SK-N-SH treated with all-trans-retinoic acid at 6 μM for 48 hours (cell line): Measurements from ENCODE around the gene LMO4.

ENCODE experiments used
- ATAC-seq: fragments of 200-7000 bp; cut with Tn5 transposase; 3 replicates; pipeline ENCODE4 v1.9.1; 2020; ENCODE audit warnings: mild to moderate bottlenecking, moderate library complexity
- ARNTL ChIP-seq: fragments of 450-650 bp; formaldehyde crosslinking; IDR thresholded peaks from 2 replicates; pipeline ENCODE4 v1.5.0; 2020; ENCODE audit warnings: low read depth, mild to moderate bottlenecking, moderate library complexity, borderline replicate concordance
- BACH2 ChIP-seq: fragments of 250-450 bp; sonication (Bioruptor Pico); IDR thresholded peaks from 2 replicates; pipeline ENCODE4 v1.9.0; 2021; ENCODE audit warnings: mild to moderate bottlenecking, borderline replicate concordance
- CREB5 ChIP-seq: fragments of 250-450 bp; sonication (Bioruptor Pico); IDR thresholded peaks from 2 replicates; pipeline ENCODE4 v1.5.1; 2020; ENCODE audit warnings: low read depth, mild to moderate bottlenecking, moderate library complexity
- CSRNP3 ChIP-seq: fragments of 250-450 bp; sonication (Bioruptor Pico); IDR thresholded peaks from 2 replicates; pipeline ENCODE4 v1.5.1; 2021; ENCODE audit warnings: mild to moderate bottlenecking, moderate library complexity
- ESRRG ChIP-seq: fragments of 250-450 bp; sonication (Bioruptor Pico); IDR thresholded peaks from 2 replicates; pipeline ENCODE4 v1.6.1; 2021; ENCODE audit warnings: mild to moderate bottlenecking
- GLIS3 ChIP-seq: fragments of 250-450 bp; sonication (Bioruptor Pico); IDR thresholded peaks from 2 replicates; pipeline ENCODE4 v1.5.0; 2020; ENCODE audit warnings: mild to moderate bottlenecking, moderate library complexity
- ISL1 ChIP-seq: fragments of 250-450 bp; sonication (Bioruptor Pico); IDR thresholded peaks from 2 replicates; pipeline ENCODE4 v2.1.2; 2022; ENCODE audit warnings: mild to moderate bottlenecking, moderate library complexity
- PATZ1 ChIP-seq: fragments of 250-450 bp; sonication (Bioruptor Pico); IDR thresholded peaks from 2 replicates; pipeline ENCODE4 v1.8.0; 2020; ENCODE audit warnings: mild to moderate bottlenecking, moderate library complexity, borderline replicate concordance
- POU6F1 ChIP-seq: fragments of 250-450 bp; sonication (Bioruptor Pico); IDR thresholded peaks from 2 replicates; pipeline ENCODE4 v1.8.0; 2021; ENCODE audit warnings: low read depth, mild to moderate bottlenecking, moderate library complexity, borderline replicate concordance
- PPARA ChIP-seq: fragments of 250-450 bp; sonication (Bioruptor Pico); IDR thresholded peaks from 2 replicates; pipeline ENCODE4 v1.5.0; 2020; ENCODE audit warnings: mild to moderate bottlenecking, borderline replicate concordance
- RARB ChIP-seq: fragments of 250-450 bp; sonication (Bioruptor Pico); IDR thresholded peaks from 2 replicates; pipeline ENCODE4 v1.8.0; 2021; ENCODE audit warnings: mild to moderate bottlenecking, moderate library complexity
- SNAI2 ChIP-seq: fragments of 250-450 bp; sonication (Bioruptor Pico); IDR thresholded peaks from 2 replicates; pipeline ENCODE4 v1.5.0; 2020; ENCODE audit warnings: mild to moderate bottlenecking, moderate library complexity
- TCF4 ChIP-seq: fragments of 250-450 bp; sonication (Bioruptor Pico); IDR thresholded peaks from 2 replicates; pipeline ENCODE4 v1.8.0; 2021; ENCODE audit warnings: mild to moderate bottlenecking, moderate library complexity, borderline replicate concordance
- TOX ChIP-seq: fragments of 250-450 bp; sonication (Bioruptor Pico); IDR thresholded peaks from 2 replicates; pipeline ENCODE4 v1.8.0; 2021; ENCODE audit warnings: mild to moderate bottlenecking, moderate library complexity, borderline replicate concordance
- ZC3H10 ChIP-seq: fragments of 250-450 bp; sonication (Bioruptor Pico); IDR thresholded peaks from 2 replicates; pipeline ENCODE4 v1.5.1; 2021; ENCODE audit warnings: mild to moderate bottlenecking, moderate library complexity
- ZFP3 ChIP-seq: fragments of 250-450 bp; sonication (Bioruptor Pico); IDR thresholded peaks from 2 replicates; pipeline ENCODE4 v1.5.0; 2020; ENCODE audit warnings: mild to moderate bottlenecking, moderate library complexity
- ZFP30 ChIP-seq: fragments of 450-650 bp; formaldehyde crosslinking; IDR thresholded peaks from 2 replicates; pipeline ENCODE4 v1.5.0; 2022; ENCODE audit warnings: mild to moderate bottlenecking, moderate library complexity
- ZNF565 ChIP-seq: fragments of 450-650 bp; formaldehyde crosslinking; conservative IDR thresholded peaks from 2 replicates; pipeline ENCODE4 v1.5.0; 2020; ENCODE audit warnings: low read depth, mild to moderate bottlenecking, moderate library complexity
- ZNF70 ChIP-seq: fragments of 450-650 bp; formaldehyde crosslinking; IDR thresholded peaks from 2 replicates; pipeline ENCODE4 v1.5.0; 2020; ENCODE audit warnings: mild to moderate bottlenecking, moderate library complexity
- ZNF8 ChIP-seq: fragments of 450-650 bp; formaldehyde crosslinking; IDR thresholded peaks from 2 replicates; pipeline ENCODE4 v1.5.0; 2020; ENCODE audit warnings: mild to moderate bottlenecking, moderate library complexity

Gene LMO4

GRCh38 chr1:87330057-87330884 lies 1.6 kb downstream of the LMO4 start:
- no peak for ATAC-seq
- TF ChIP-seq GLIS3 (CRISPR knock-in tag) (no peak), ISL1 (0 out of 2 replicates have a peak, but pooled peaks have one; percentile 23)
- TF ChIP-seq, all 23 proteins: peak for 1

- ATAC-seq = no peak
These were observed 2.2 kb downstream of the LMO4 start for GRCh38 chr1:87330885-87331364.

GRCh38 chr1:87331365-87332241 lies 2.9 kb downstream of the LMO4 start:
- ATAC-seq = peak; percentile 29
- no peak for TF ChIP-seq PATZ1 (CRISPR knock-in tag)
- TF ChIP-seq CREB5 (CRISPR knock-in tag) = no peak
- no peak for TF ChIP-seq GLIS3 (CRISPR knock-in tag)
- no peak for TF ChIP-seq CSRNP3 (CRISPR knock-in tag)
- no peak for TF ChIP-seq ZNF70

More at GRCh38 chr1:87330885-87331364, 2.2 kb downstream of the LMO4 start:
- TF ChIP-seq RARB (CRISPR knock-in tag) = no peak
- no peak for TF ChIP-seq TCF4 (CRISPR knock-in tag)
- TF ChIP-seq BACH2 (CRISPR knock-in tag) = no peak
- TF ChIP-seq ZNF8 (CRISPR knock-in tag) = no peak
- no peak for TF ChIP-seq CSRNP3 (CRISPR knock-in tag)
- TF ChIP-seq ZNF70 = no peak
- TF ChIP-seq ESRRG = no peak
- TF ChIP-seq ZNF565 = no peak
- no peak for TF ChIP-seq ARNTL
- TF ChIP-seq POU6F1 = no peak
- TF ChIP-seq GLIS3 (CRISPR knock-in tag) = no peak
- TF ChIP-seq ZFP30 (CRISPR knock-in tag) = no peak

- ATAC-seq = no peak
- TF ChIP-seq ZC3H10 (CRISPR knock-in tag) (no peak), ZNF8 (CRISPR knock-in tag) (no peak), GLIS3 (CRISPR knock-in tag) (no peak), SNAI2 (CRISPR knock-in tag) (no peak), ZFP3 (CRISPR knock-in tag) (no peak), ZNF565 (no peak), POU6F1 (no peak), ZFP30 (CRISPR knock-in tag) (no peak), ESRRG (no peak), ARNTL (no peak), TOX (CRISPR knock-in tag) (no peak), PPARA (CRISPR knock-in tag) (no peak), RARB (CRISPR knock-in tag) (no peak), CREB5 (CRISPR knock-in tag) (no peak), ZNF70 (no peak), ISL1 (no peak)
These were observed 5.1 kb downstream of the LMO4 start for GRCh38 chr1:87333692-87334347.
